Measurements from ENCODE around the gene SRD5A1.
"Not testable (repeated sequence)": the region's sequence is repeated elsewhere in the genome, so short reads cannot be mapped to it uniquely, and the experiment has no call there.

SRD5A1 gene

GRCh38 chr5:6644794-6645241, 11.6 kb downstream of the SRD5A1 start:
- no peak for DNase-seq (ENCODE audit: low read depth, low spot score)

- not testable (repeated sequence) for DNase-seq (ENCODE audit: low read depth, low spot score)
Measured at GRCh38 chr5:6645571-6646362, 12.5 kb downstream of the SRD5A1 start.

GRCh38 chr5:6649186-6649585, 15.9 kb downstream of the SRD5A1 start:
- no peak for DNase-seq (ENCODE audit: low read depth, low spot score)

GRCh38 chr5:6649681-6650080, 16.4 kb downstream of the SRD5A1 start:
- DNase-seq (ENCODE audit: low read depth, low spot score), result no peak

GRCh38 chr5:6652025-6652424, 18.8 kb downstream of the SRD5A1 start:
- no peak for DNase-seq (ENCODE audit: low read depth, low spot score)

GRCh38 chr5:6655432-6655831, 22.2 kb downstream of the SRD5A1 start:
- no peak for DNase-seq (ENCODE audit: low read depth, low spot score)

GRCh38 chr5:6656680-6657079, 23.4 kb downstream of the SRD5A1 start:
- DNase-seq (ENCODE audit: low read depth, low spot score), result no peak

GRCh38 chr5:6659941-6660684, 26.9 kb downstream of the SRD5A1 start:
- no peak for DNase-seq (ENCODE audit: low read depth, low spot score)

- no peak for DNase-seq (ENCODE audit: low read depth, low spot score)
Measured at GRCh38 chr5:6660688-6661087, 27.4 kb downstream of the SRD5A1 start.

GRCh38 chr5:6666762-6667161, 33.5 kb downstream of the SRD5A1 start:
- DNase-seq (ENCODE audit: low read depth, low spot score), result no peak

- no peak for DNase-seq (ENCODE audit: low read depth, low spot score)
Measured at GRCh38 chr5:6667648-6668047, 34.4 kb downstream of the SRD5A1 start.

GRCh38 chr5:6668717-6669116, 35.5 kb downstream of the SRD5A1 start:
- not testable (repeated sequence) for DNase-seq (ENCODE audit: low read depth, low spot score)

GRCh38 chr5:6673031-6673430, 39.8 kb downstream of the SRD5A1 start:
- DNase-seq (ENCODE audit: low read depth, low spot score), result no peak

- no peak for DNase-seq (ENCODE audit: low read depth, low spot score)
Measured at GRCh38 chr5:6673963-6674362, 40.7 kb downstream of the SRD5A1 start.

GRCh38 chr5:6674421-6674820, 41.2 kb downstream of the SRD5A1 start:
- DNase-seq (ENCODE audit: low read depth, low spot score), result no peak

GRCh38 chr5:6674886-6675285, 41.6 kb downstream of the SRD5A1 start:
- DNase-seq (ENCODE audit: low read depth, low spot score), result no peak

- no peak for DNase-seq (ENCODE audit: low read depth, low spot score)
Measured at GRCh38 chr5:6675784-6676491, 42.7 kb downstream of the SRD5A1 start.

- DNase-seq (ENCODE audit: low read depth, low spot score), result no peak
Measured at GRCh38 chr5:6676702-6677101, 43.5 kb downstream of the SRD5A1 start.

GRCh38 chr5:6678385-6678784, 45.1 kb downstream of the SRD5A1 start:
- DNase-seq (ENCODE audit: low read depth, low spot score), result no peak

- DNase-seq (ENCODE audit: low read depth, low spot score), result no peak
Measured at GRCh38 chr5:6680922-6681321, 47.7 kb downstream of the SRD5A1 start.

GRCh38 chr5:6681682-6682081, 48.4 kb downstream of the SRD5A1 start:
- no peak for DNase-seq (ENCODE audit: low read depth, low spot score)

- no peak for DNase-seq (ENCODE audit: low read depth, low spot score)
Measured at GRCh38 chr5:6682239-6682638, 49.0 kb downstream of the SRD5A1 start.
